H9 (cell line): ENCODE data around the gene UBE2J1. TPM values are rescaled to one million over a fixed set of nuclear protein-coding genes. Genes with fewer than 3 reads are reported as not detected.

Experiments used
- DNase-seq: peaks from one replicate; pipeline ENCODE4 v3.0.0-alpha.2; 2017
- H2AFZ ChIP-seq: one replicate; pipeline ENCODE4 v1.6.1; 2013; ENCODE audit warnings: mild to moderate bottlenecking, low read length, control low read depth, moderate library complexity
- H2AK5ac ChIP-seq: 2 replicates; pipeline ENCODE4 v1.6.1; 2013; ENCODE audit warnings: low read length, control low read depth, mixed read lengths; ENCODE audit not compliant: insufficient read length
- H2BK120ac ChIP-seq: one replicate; pipeline ENCODE4 v1.6.1; 2013; ENCODE audit warnings: low read depth, mild to moderate bottlenecking, low read length, control low read depth, inconsistent platforms; ENCODE audit not compliant: poor library complexity, severe bottlenecking
- H2BK12ac ChIP-seq: 2 replicates; pipeline ENCODE4 v1.6.1; 2013; ENCODE audit warnings: low read length, control low read depth, mixed read lengths, low read depth; ENCODE audit not compliant: insufficient read length
- H2BK15ac ChIP-seq: 2 replicates; pipeline ENCODE4 v1.6.1; 2013; ENCODE audit warnings: low read depth, low read length, control low read depth
- H2BK20ac ChIP-seq: one replicate; pipeline ENCODE4 v1.6.1; 2013; ENCODE audit warnings: low read depth, mild to moderate bottlenecking, low read length, control low read depth, inconsistent platforms; ENCODE audit not compliant: poor library complexity, severe bottlenecking
- H2BK5ac ChIP-seq: 2 replicates; pipeline ENCODE4 v1.6.1; 2013; ENCODE audit warnings: low read length, control low read depth, mixed read lengths; ENCODE audit not compliant: insufficient read length
- H3K14ac ChIP-seq: 2 replicates; pipeline ENCODE4 v1.6.1; 2013; ENCODE audit warnings: low read length, control low read depth; ENCODE audit not compliant: insufficient read depth
- H3K18ac ChIP-seq: 2 replicates; pipeline ENCODE4 v1.6.1; 2013; ENCODE audit warnings: low read depth, mild to moderate bottlenecking, mixed read lengths, low read length, control low read depth; ENCODE audit not compliant: insufficient read length
- H3K23ac ChIP-seq: 2 replicates; pipeline ENCODE4 v1.6.1; 2013; ENCODE audit warnings: low read length, control low read depth, mixed read lengths, low read depth; ENCODE audit not compliant: insufficient read length
- H3K23me2 ChIP-seq: 2 replicates; pipeline ENCODE4 v1.6.1; 2013; ENCODE audit warnings: low read depth, mild to moderate bottlenecking, mixed read lengths, low read length, control low read depth; ENCODE audit not compliant: insufficient read length, poor library complexity, severe bottlenecking
- H3K27ac ChIP-seq: 2 replicates; pipeline ENCODE4 v1.5.1; 2013; ENCODE audit warnings: low read length, control low read depth, mixed read lengths, low read depth; ENCODE audit not compliant: insufficient read length
- H3K27me3 ChIP-seq: 2 replicates; pipeline ENCODE4 v1.6.1; 2013; ENCODE audit warnings: low read length, control low read depth, inconsistent platforms; ENCODE audit not compliant: insufficient read depth
- H3K4ac ChIP-seq: 2 replicates; pipeline ENCODE4 v1.6.1; 2013; ENCODE audit warnings: low read depth, mild to moderate bottlenecking, control low read depth, inconsistent platforms, low read length, moderate library complexity
- H3K4me1 ChIP-seq: 2 replicates; pipeline ENCODE4 v1.6.1; 2013; ENCODE audit warnings: low read length, control low read depth, inconsistent platforms; ENCODE audit not compliant: insufficient read depth
- H3K4me2 ChIP-seq: 2 replicates; pipeline ENCODE4 v1.6.1; 2013; ENCODE audit warnings: low read length, control low read depth, mixed read lengths; ENCODE audit not compliant: insufficient read length, insufficient read depth
- H3K56ac ChIP-seq: 2 replicates; pipeline ENCODE4 v1.6.1; 2013; ENCODE audit warnings: low read depth, mild to moderate bottlenecking, mixed read lengths, low read length, control low read depth; ENCODE audit not compliant: insufficient read length
- H3K79me1 ChIP-seq: 2 replicates; pipeline ENCODE4 v1.6.1; 2013; ENCODE audit warnings: low read depth, mild to moderate bottlenecking, moderate library complexity, low read length, control low read depth, inconsistent platforms; ENCODE audit not compliant: insufficient read depth, poor library complexity, severe bottlenecking
- H3K79me2 ChIP-seq: 2 replicates; pipeline ENCODE4 v1.6.1; 2013; ENCODE audit warnings: low read length, control low read depth, inconsistent platforms; ENCODE audit not compliant: insufficient read depth
- H3K9ac ChIP-seq: 2 replicates; pipeline ENCODE4 v1.6.1; 2013; ENCODE audit warnings: low read length, control low read depth, mixed read lengths; ENCODE audit not compliant: insufficient read length; ENCODE audit errors: extremely low read depth
- H3K9me3 ChIP-seq: one replicate; pipeline ENCODE4 v1.6.1; 2013; ENCODE audit warnings: low read depth, low read length, inconsistent platforms; ENCODE audit not compliant: control insufficient read depth
- H3T11ph ChIP-seq: one replicate; pipeline ENCODE4 v1.6.1; 2013; ENCODE audit warnings: mild to moderate bottlenecking, low read length, control low read depth, inconsistent platforms
- H4K20me1 ChIP-seq: one replicate; pipeline ENCODE4 v1.6.1; 2013; ENCODE audit not compliant: control insufficient read depth, insufficient read length, insufficient read depth
- H4K5ac ChIP-seq: 2 replicates; pipeline ENCODE4 v1.6.1; 2013; ENCODE audit warnings: low read depth, mild to moderate bottlenecking, mixed read lengths, low read length, control low read depth; ENCODE audit not compliant: insufficient read length
- H4K8ac ChIP-seq: replicated peaks from 2 replicates; pipeline ENCODE4 v1.6.1; 2013; ENCODE audit warnings: low read length, control low read depth, mixed read lengths, low read depth; ENCODE audit not compliant: insufficient read length
- H4K91ac ChIP-seq: 2 replicates; pipeline ENCODE4 v1.6.1; 2013; ENCODE audit warnings: low read depth, mild to moderate bottlenecking, moderate library complexity, mixed read lengths, low read length, control low read depth; ENCODE audit not compliant: insufficient read length
- H3K27ac Mint-ChIP-seq, 3 experiments: 2 replicates in 2 of 3; 3 replicates in 1 of 3; pipeline ENCODE4 v1.8.0; 2020 to 2021; ENCODE audit warnings: mixed read lengths in 3 of 3, mild to moderate bottlenecking in 1 of 3, moderate library complexity in 1 of 3
- H3K27me3 Mint-ChIP-seq: 2 replicates; pipeline ENCODE4 v1.8.0; 2021; ENCODE audit warnings: low read depth, mild to moderate bottlenecking, moderate library complexity, mixed read lengths
- H3K36me3 Mint-ChIP-seq, 3 experiments: 2 replicates in 2 of 3; 3 replicates in 1 of 3; pipeline ENCODE4 v1.8.0; 2020 to 2021; ENCODE audit warnings: low read depth in 3 of 3, mixed read lengths in 3 of 3; ENCODE audit not compliant: insufficient read depth in 1 of 3
- H3K4me1 Mint-ChIP-seq, 2 experiments: 2 replicates each; pipeline ENCODE4 v1.8.0; 2020; ENCODE audit warnings: mixed read lengths in 2 of 2
- H3K4me3 Mint-ChIP-seq, 2 experiments: 2 replicates in 1 of 2; 3 replicates in 1 of 2; pipeline ENCODE4 v1.8.0; 2020 to 2021; ENCODE audit warnings: mild to moderate bottlenecking in 2 of 2, mixed read lengths in 2 of 2, moderate library complexity in 1 of 2
- H3K9me3 Mint-ChIP-seq, 2 experiments: 2 replicates in 1 of 2; 3 replicates in 1 of 2; pipeline ENCODE4 v1.8.0; 2020; ENCODE audit warnings: mild to moderate bottlenecking in 2 of 2, mixed read lengths in 2 of 2, moderate library complexity in 1 of 2
- CTCF ChIP-seq: fragments of 200-600 bp; sonication (generic); conservative IDR thresholded peaks from 3 replicates; pipeline ENCODE4 v1.8.0; 2021; ENCODE audit warnings: antibody characterized with exemption, mild to moderate bottlenecking
- WGBS: extraction: QIAGEN DNeasy Blood & Tissue Kit; methylation state at CpG from one replicate; pipeline ENCODE4 v1.1.7; 2013; ENCODE audit warnings: missing lambda C conversion rate, low lambda C conversion rate, mixed read lengths; ENCODE audit not compliant: insufficient read length; ENCODE audit errors: extremely low coverage; 5-methylcytosine and 5-hydroxymethylcytosine counted together
- total RNA-seq: library from RNA; stranded (reverse); gene quantifications from 2 replicates; pipeline ENCODE4 v1.2.1, GENCODE V29; 2021

Gene UBE2J1
- total RNA-seq, 1 experiment from 2014 or later = 13.1 TPM

- Histone ChIP-seq H3K23me2 (no peaks in the 10 kb centered on the region), H2BK15ac (0 out of 2 replicates have a peak overlapping the region, but pooled peaks have one; percentile 9), H3T11ph (no peak overlapping the region), H2AK5ac (no peak overlapping the region), H3K9ac (no peak overlapping the region), H2BK120ac (no peak overlapping the region), H4K20me1 (no peaks in the 10 kb centered on the region), H3K27ac (no peak overlapping the region), H3K14ac (no peak overlapping the region), H2BK12ac (no peak overlapping the region), H2AFZ (no peak overlapping the region), H3K18ac (no peak overlapping the region), H3K56ac (no peak overlapping the region), H4K91ac (no peak overlapping the region), H3K4me2 (no peak overlapping the region), H3K4ac (no peak overlapping the region), H3K79me2 (no peaks in the 10 kb centered on the region), H3K4me1 (peaks cover 3% of the 10 kb centered on the region; the same call in 1 of the 2 replicates), H2BK5ac (no peak overlapping the region), H3K79me1 (no peaks in the 10 kb centered on the region), H4K5ac (no peak overlapping the region), H2BK20ac (no peak overlapping the region), H3K27me3 (no peaks in the 10 kb centered on the region), H3K9me3 (no peaks in the 10 kb centered on the region), H4K8ac (no peak overlapping the region), H3K23ac (no peak overlapping the region)
- H3K9me3 Mint-ChIP-seq = no peaks in the 10 kb centered on the region
- DNase-seq = no peak
- WGBS = no CpG with 5 or more reads among the region's 3 CpGs
- H3K27ac Mint-ChIP-seq = no peak overlapping the region; a peak in 1 of 7 replicates
- no peaks in the 10 kb centered on the region for H3K36me3 Mint-ChIP-seq
- no peak overlapping the region for H3K4me3 Mint-ChIP-seq
- TF ChIP-seq CTCF = no peak
- H3K27me3 Mint-ChIP-seq = no peaks in the 10 kb centered on the region
- H3K4me1 Mint-ChIP-seq = peaks cover 17 to 30% of the 10 kb centered on the region in 2 experiments
These were observed 20.0 kb upstream of the UBE2J1 start for GRCh38 chr6:89372506-89372901.
